NCI-H446 treated with DMSO at 0.1 percent for 48 hours (cell line): Measurements from ENCODE around the gene ACTRT2.

Experiments used
- DNase-seq: peaks from one replicate; lab custom pipeline; 2025; lab: John Stamatoyannopoulos, UW

Gene ACTRT2

DNA sequence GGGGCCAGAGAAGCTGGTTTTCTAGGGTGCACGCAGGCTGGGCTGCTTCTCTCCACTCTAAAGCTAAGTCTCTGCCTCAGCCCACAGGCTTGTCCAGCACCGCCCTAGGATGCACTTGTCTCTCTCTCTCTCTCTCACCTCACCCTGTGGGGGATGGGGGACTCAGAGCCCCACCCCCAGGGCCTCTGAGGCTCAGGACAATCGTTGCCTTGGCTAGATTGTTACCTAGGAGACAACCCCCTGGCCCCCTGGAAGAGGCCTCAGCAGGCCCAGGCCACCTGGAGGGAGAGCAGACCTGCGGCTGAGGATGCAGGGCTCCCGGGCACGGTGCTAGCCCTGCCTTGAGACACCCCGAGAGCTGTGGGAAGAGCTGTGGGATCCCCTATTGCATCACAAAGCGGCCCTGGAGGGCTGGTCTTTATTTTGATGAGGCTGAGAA, at the start of gene ACTRT2:
Gene ACTRT2, plus strand, starts transcription at position 235 of the 439 bp plus-strand sequence. CDS start 220 bp downstream, outside the sequence.
- DNase-seq = no peak

DNA sequence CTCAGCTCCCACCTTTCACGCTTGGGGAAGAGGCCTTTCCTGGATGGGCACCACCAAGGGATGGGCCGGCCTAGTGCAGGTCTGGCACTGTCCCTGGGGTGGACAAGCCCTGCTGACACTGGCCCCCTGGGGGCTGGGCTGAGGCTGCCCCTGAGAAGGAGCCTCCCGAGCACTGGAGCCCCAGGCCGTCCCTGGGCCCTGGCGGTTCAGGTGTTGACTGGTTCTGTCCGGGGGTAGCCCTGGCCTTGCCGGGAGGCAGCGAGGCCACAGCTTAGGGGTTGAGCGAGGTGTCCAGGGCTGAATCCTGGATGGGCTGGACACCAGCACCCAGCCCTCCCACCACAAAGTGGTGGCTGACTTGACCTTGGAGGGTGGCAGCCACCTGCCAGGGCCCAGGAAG, 49.7 kb upstream of the ACTRT2 start:
- DNase-seq = no peak

DNA sequence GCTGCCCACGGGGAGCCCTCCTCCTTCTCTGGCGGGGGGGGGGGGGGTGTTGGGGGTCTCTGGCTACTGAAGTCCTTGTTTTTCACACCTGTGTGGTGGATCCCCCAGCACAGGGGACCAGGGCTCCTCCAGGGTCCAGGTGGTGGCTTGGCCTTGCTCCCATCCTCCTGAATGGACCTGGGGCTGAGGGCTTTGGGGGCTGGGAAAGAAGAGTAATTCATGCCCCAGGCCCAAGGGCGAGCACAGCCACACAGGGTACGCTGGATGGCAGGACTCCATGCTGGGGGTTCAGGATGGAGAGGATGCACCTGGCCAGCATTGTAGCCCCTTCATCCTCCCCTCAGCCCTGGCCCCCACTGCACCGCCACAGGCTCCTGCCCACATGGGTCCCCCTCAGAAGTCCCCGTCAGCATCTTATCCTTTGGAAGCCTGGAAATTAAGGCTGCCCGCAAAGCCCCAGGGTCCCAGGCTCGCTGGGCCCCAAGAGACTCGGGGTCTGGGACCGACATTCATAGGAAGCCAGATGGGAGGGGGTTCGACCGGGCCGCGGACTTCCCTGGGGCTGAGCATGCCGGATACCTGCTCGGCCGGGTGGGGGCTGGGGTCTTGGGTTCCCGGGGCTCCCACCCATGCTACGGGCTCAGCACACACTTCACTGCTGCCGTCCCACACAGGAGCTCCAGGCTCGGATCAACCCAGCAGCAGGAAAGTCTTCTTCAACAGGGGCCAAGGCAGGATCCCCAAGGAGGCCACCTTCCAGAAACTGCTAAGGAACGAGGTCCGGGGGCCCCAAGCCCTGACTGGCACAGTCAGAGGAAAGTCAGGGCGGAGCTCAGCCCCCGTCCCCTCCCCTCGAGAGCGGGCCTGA, 49.0 kb upstream of the ACTRT2 start:
- no peak for DNase-seq

DNA sequence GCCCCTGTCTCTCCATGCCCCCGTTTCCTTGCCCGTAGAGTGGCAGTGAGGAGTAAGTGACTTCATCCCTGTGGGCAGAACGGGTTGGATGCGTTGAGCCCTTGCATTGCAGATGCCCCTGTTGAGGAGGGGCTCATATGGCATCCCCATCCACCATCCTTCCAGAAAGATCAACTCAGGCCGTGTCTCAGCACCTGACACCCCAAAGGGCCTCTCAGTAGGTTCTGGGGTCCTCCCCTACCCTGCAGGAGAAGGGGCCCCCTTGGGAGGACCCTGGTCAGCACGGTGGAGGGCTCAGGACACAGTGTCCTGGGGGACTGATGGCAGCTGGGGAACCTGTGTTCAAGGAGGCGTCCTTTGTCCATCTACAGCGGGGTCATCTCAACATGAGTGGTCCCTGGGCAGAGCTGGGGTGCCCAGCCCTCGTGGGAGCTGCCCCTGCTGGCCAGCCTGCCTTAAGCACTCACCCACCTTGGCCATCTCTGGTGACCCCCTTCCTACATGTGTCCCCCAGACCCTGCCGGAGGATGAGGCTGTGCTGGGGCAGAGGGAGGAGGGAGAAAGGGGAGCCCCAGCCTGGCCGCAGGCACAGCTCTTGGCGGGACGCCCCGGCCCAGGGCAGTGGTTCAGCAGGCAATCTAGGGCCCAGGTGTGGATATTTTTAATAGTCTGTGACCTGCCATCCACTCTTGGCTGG, 48.2 kb upstream of the ACTRT2 start:
- no peak for DNase-seq

DNA sequence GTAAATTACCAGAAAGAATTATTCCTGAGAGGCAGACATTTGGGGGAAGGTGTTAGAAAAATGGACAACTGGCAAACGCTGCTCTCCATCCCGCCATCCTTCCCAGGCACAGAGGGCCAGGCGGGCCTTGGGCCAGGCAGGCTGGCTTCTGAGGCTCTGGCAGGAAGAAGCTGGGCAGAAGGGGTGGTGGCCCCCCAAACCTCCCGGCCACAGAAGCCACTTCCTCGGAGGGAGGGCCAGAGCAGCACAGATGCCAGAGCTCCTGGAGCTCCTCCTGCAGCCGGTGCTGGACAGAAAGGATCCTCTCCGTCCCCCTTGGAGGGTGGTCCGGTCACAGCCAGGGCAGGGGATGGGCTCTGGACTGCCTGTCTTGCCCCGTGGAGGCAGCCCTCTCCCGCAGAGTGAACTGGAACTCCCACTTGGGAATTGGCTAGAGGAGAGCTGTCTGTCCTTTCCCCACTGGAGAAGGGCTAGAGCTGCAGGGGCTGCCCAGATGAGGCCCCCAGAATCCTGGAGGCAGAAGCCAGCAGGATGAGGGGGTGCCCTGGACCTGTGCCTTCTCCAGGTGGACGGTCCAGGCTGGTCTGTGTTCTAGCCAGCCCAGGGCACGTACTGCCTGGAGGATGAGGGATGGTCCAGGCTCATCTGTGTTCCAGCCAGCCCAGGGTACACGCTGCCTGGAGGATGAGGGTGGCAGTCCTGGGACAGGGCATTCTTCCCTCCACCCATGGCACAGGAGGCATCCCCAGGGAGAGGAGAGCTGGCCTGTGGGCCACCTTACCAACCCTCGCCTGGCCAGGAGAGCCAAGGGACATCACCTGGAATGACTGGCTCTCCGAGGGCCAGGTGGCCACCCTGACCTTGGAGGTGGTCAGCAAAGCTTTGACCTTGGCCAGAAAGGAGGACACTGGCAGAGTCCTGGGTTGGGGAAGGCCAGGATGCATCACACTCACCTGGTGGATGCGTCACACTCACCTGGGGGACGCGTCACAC, 47.4 kb upstream of the ACTRT2 start:
- DNase-seq = no peak

DNA sequence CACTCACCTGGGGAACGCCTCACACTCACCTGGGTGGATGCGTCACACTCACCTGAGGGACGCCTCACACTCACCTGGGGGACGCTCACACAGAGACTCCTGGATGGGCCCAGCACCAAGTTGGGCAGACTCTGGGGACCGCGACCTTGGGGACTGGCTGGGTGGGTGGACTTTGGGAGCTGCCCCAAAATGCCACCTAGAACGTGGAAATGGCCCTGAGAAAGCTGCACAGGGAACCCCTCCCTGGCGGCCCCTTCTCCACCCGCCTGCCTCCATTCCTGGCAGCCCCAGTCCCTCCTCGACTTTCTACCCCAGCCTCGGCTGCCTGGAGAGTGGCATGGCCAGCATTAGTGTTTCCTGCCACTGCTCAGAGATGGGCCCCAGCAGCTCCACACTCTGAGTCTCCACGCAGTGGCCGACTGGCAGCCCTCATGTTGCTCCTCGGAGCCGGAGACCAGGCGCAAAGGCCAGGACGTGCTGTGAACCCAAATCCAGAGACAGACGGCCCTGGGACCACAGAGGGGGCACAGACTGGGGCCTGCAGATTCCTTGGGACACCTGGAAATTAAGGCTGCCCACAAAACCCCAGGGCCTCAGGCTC, 46.5 kb upstream of the ACTRT2 start:
- DNase-seq = no peak

DNA sequence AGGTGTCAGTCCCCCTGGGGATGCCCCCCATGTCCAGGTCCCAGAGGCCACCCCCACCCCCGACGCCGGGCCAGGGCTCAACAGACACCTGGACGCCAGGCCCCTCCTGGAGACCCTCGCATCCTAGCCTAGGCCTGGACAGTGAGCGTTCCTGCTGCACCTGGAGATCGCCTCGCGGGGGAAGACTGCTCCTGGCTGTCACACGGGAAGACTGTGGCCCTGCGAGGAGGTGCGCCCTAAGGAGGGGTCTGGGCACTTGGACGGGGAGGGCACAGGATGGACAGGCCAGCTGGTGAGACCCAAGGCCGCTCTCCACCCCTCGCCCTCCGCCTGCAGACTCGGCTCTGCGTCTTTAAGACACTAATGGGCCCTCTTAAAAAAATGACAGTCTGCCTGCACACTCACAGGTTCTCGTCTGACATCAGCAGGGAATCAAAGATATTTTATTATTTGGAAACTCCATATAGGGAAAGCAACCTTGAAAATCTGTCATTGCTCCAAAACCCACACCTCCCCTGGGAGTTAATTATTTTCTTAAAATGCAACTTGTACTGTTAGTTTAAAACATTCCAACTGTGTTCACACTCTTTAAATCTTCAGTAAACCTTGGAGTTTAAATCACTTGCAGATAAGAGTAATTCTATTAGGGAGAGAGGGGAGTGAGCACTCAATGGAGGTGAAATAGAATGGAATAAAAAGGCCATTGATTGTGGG, 45.6 kb upstream of the ACTRT2 start:
- DNase-seq = no peak

DNA sequence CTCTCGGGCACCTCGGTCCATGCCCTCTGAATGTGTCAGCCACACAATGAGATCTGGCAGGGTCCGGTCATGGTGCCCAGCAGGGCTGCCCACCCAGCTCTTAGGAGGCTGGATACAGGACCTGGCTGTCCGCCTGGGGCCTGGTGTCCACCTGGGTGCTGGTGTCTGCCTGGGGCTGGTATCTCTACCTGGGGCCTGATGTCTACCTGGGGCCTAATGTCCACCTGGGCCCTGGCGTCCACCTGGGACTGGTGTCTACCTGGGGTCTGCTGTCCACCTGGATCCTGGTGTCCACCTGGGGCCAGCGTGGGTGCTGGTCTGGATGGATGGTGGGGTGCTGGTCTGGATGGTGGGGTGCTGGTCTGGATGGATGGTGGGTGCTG, 45.1 kb upstream of the ACTRT2 start:
- no peak for DNase-seq

DNA sequence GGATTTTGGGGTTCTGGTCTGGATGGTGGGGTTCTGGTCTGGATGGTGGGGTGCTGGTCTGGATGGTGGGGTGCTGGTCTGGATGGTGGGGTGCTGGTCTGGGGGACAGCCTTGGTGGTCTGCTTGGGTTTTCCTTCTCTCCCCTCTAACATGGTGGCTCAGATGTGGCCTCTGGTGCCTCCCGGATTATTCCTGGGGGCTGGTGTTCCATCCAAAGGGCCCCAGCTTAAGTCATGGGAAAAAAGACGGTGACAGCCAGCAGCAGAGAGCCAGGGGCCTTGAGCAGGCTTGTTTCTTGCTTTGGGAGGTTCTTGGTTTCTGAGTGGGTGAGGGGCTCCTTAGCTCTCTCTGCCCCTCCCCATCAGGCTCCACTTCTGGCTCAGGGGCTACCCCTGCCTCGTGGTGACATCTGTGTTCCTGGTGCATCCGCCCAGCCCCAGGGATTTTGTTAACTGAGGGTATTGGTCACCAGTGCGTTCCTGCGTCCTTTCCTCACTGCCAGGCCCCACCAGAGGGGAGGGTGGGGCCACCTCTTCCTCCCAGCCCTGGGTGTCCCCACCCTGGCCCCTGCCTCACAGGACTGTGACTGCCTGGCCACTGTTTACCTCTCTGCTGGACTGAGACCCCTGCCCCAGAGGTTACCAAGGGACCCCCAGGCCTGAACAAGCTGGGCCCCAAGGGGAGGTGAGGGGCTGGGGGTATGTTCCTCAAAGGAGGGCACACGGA, 43.2 kb upstream of the ACTRT2 start:
- no peak for DNase-seq

DNA sequence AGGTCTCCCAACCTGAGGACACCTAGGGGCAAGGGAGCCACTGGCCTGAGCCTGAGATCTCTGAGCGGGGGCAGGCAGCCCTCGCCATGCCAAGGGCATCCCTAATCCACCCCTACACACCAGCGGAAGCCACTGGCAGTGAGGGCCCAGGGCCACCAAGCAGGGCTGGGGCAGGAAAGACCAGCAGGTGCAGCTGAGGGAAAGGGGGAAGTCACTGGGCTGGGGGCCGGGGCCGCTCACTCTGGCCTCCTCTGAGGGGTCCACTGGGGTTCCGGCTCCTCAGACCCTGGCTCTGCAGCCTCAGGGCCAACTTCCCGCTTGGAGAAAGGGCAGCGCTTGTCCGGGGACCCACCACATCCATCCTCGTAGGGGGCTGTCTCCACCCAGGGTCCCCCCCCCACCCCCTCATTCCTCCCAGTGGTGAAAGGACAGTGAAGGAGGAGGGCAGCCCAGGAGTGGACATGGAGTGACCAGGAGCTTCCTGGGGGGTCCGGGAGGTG, 42.5 kb upstream of the ACTRT2 start:
- DNase-seq = no peak

DNA sequence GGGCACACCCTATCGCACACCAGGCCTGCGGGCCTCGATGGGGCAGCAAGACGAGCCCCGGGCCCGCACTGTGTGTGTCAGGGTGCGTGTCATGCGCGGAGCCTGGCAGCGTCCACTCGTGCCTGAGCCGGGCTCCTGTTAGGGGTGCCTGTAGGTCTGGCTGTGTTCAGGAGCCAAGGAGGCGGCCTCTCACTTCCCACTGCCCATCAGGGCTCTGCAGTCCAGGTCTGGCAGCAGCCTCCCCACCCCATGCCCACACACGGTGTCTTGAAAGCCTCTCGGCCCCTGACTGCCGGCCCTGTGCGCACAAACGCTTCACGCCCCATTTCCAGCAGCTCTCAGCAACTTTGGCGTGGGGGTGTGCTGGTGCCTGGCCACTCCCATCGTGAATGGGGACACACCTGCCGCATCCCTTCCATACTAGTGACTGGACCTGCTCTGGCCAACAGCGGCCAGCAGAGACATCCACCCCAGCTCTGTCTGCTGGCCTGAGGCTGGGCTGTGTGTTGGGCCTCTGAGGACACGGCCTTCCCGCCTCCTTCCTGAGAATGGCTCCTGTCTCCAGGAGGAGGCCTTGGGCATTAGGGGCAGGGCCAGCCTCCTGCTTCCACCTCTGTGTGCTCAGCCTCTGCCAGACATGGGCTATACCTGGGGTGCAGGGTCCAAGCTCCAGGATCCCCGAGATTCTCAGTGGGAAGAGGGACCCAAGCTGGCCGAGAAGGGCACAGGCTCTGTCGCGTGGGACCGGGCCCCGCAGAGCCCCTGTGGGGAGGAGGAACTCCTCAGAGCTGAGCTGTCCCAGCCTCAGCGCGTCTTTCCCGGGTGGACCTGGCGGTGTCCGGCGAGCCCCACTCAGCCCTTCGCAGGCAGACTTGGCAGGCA, 41.8 kb upstream of the ACTRT2 start:
- no peak for DNase-seq

DNA sequence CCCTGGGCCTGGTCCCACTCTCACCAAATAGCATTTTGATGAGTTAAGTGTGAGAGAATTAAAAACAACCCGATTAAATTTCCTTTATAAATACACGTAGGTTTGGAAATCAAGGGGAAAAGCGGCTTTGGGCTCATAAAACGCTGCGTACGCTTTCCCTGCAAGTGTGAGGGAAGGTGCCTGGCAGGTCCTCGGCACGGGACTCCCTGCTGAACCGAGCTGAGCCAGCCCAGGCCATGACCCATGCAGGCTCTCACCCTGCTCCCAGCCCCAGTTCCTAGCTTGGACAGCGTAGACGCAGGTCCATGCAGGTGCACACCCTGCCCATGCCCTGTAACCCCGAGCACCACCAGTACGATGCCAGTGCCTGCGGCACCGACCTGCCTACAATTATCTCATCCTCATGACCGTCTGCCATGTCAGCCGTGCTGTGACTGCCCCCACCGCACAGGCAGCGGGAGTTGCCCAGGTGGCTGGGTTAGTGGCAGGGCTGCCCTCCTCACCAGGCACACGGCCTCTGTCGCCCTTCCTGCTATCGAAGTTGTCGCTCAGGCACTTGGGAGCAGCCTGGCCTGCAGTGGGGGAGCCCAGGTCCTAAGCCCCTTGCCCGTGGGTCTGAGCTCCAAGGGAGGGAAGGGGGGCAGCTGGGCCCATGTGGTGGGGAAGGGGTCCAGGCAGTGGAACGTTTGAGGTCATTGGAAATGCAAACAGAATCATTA, 41.0 kb upstream of the ACTRT2 start:
- no peak for DNase-seq

DNA sequence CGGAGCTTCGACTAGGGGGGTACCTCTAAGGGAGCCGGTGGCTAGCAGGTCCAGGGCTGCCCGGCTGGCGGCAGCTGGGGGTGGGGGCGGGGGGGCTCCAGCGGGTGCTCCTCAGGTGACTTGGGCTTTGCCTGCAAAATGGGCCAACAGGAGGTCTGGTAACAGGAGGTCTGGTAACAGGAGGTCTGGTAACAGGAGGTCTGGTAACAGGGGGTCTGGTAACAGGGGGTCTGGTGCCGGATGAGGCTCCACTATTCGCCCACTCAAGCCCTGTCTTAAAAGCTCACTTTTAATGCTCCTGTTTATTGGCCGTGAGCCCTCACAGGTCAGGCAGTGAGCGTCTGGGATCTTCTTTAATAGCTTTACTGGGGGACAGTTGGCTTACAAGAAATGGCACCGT, 40.4 kb upstream of the ACTRT2 start:
- no peak for DNase-seq

DNA sequence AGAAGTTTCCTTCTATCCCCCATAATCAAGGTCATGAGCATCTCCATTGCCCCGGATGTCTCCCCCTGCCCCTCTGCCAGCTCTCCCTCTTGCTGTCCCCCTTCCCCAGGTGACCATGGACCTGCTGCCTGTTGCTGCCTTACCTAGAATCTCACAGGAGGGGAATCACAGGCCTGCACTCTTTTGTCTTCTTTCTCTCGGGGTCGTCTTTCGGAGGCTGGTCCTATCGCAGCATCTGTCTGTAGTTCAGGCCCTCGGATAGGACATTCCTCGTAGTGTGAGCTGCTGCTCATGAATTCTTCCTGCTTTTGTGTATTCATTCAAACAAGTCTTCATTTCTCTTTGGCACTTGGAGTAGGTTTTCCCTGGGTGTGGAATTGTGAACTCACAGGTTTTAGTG, 39.9 kb upstream of the ACTRT2 start:
- DNase-seq = no peak

DNA sequence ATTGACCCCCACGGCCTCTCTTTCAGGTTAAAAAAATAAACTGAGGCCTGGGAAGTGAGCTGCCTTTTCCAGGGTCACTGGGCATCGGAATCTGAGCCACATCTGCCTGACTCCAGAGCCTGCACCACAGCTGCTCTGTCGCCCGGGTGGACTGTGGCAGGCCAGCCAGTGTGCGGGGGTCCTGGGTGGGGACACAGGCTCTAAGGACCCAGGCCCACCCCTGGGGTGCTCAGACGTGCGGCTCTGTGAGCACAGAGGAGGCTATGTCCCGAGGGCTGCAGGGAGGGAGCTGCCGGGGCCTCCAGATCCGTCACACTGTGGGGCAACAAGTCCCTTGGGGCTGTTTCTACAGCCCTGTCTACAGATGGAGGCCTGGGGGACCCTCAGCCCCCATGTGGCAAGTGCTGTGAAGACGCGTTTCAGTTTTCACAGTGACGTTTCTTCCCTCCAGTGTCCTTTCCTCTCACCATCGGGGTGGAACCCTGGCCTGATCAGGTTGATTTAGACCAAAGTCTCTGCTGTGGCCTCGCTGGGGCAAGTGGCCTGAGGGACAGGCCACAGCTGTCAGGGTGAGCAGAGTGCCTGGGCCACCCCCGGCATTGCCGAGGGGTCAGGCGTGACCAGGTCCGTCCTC, 39.2 kb upstream of the ACTRT2 start:
- no peak for DNase-seq

DNA sequence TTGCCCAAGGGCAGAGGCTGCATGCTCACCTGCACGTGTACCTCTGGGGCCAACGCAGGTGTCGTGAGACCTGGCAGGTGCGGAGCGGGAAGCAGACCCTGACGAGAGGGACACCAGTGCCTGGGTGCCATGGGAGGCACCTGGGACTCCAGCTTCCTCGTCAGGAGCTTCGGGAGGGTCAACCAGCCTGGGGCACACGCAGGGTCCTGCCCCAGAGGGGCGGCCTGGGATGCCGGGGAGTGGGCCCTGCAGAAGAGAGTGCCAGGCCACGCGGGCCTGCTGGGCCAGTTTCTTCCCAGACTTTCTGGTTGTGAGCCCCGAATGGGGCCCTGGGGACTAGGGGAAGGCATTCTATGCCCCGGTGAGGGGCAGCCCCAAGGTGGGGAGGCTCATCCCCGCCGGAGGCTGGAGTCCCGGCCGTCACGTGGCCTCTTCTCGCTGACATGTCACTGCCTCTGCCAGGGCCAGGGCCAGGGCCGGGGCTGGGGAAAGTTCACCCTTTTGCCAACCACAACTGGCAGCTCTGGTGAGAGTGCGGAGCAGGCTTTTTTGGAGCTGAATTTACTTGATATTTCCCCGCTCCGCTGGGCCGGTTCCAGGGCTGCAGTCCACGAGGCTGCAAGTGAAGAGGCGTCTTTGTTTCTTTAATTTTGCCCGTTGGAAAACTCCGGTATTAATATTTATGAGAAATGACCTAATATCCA, 38.5 kb upstream of the ACTRT2 start:
- DNase-seq = no peak

DNA sequence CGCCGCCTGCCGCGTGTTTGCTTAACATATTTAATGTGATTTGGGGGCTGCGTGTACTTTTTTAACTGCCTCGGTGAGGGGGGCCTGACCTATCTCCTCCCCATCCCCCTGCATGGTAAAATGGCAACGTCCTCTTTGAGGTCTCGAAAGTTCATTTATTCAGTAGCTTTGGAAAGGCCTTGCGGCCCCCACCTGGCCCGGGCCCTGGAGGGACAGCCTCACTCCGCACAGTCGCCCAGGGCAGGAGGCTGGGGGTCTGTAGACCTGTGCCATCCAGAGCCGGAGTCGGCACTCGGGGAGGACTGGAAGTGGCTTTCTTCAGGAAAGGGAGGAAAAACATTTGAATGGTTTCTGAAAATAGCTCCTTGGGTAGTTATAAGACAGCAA, 38.0 kb upstream of the ACTRT2 start:
- DNase-seq = no peak
